GM12875 (cell line): ENCODE results near the gene ME3.

Source experiments
- H3K4me3 ChIP-seq: one replicate; pipeline ENCODE4 v1.5.1; 2011; ENCODE audit warnings: low read depth, low read length, control low read depth
- CTCF ChIP-seq: IDR thresholded peaks from 2 replicates; pipeline ENCODE4 v1.5.1; 2011; ENCODE audit warnings: low read depth, mild to moderate bottlenecking, control low read depth, inconsistent platforms, low read length, moderate library complexity, borderline replicate concordance; ENCODE audit not compliant: insufficient read depth

ME3 gene

GRCh38 chr11:86717817-86718501 is 45.5 kb upstream of the ME3 start:
- H3K4me3 ChIP-seq: no peak overlapping the region
- TF ChIP-seq CTCF: no peak

- no peak for TF ChIP-seq CTCF
These were observed 43.2 kb upstream of the ME3 start for GRCh38 chr11:86715611-86716010.

GRCh38 chr11:86713552-86713951 is 41.1 kb upstream of the ME3 start:
- TF ChIP-seq CTCF: no peak
- no peak overlapping the region for H3K4me3 ChIP-seq

More at GRCh38 chr11:86715611-86716010, 43.2 kb upstream of the ME3 start:
- no peak overlapping the region for H3K4me3 ChIP-seq

- TF ChIP-seq CTCF: no peak
- no peak overlapping the region for H3K4me3 ChIP-seq
These were observed 38.5 kb upstream of the ME3 start for GRCh38 chr11:86710936-86711335.

- no peak overlapping the region for H3K4me3 ChIP-seq
- TF ChIP-seq CTCF: no peak
These were observed 36.3 kb upstream of the ME3 start for GRCh38 chr11:86708669-86709068.

- H3K4me3 ChIP-seq: no peak overlapping the region
- TF ChIP-seq CTCF: no peak
These were observed 34.1 kb upstream of the ME3 start for GRCh38 chr11:86706338-86707131.

- no peak overlapping the region for H3K4me3 ChIP-seq
- TF ChIP-seq CTCF: no peak
These were observed 32.3 kb upstream of the ME3 start for GRCh38 chr11:86704710-86705109.
